Fibroblast of the aortic adventitia (primary cell): ENCODE results near the gene NMS. TPM values are rescaled to one million over a fixed set of nuclear protein-coding genes. Genes with fewer than 3 reads are reported as not detected.

ENCODE experiments used
- DNase-seq: peaks from one replicate; pipeline ENCODE4 v3.0.0-alpha.2; 2010; ENCODE audit warnings: low read depth
- H3K4me3 ChIP-seq: 2 replicates; pipeline ENCODE4 v1.5.1; 2011; ENCODE audit warnings: low read depth, mild to moderate bottlenecking, control low read depth, low read length, moderate library complexity
- total RNA-seq: library from RNA; depleted of rRNA; stranded (reverse); fragments of >200 nt; gene quantifications from 2 replicates; pipeline ENCODE4 v1.2.3, GENCODE V29; 2012; ENCODE audit warnings: low replicate concordance
- TF ChIP-seq, protein P1 (sequence below): IDR thresholded peaks from 2 replicates; pipeline ENCODE4 v1.5.1; 2011; ENCODE audit warnings: mild to moderate bottlenecking, low read length, control low read depth, inconsistent platforms; ENCODE audit not compliant: insufficient read depth

Gene NMS
- total RNA-seq, 1 donor: not detected

DNA sequence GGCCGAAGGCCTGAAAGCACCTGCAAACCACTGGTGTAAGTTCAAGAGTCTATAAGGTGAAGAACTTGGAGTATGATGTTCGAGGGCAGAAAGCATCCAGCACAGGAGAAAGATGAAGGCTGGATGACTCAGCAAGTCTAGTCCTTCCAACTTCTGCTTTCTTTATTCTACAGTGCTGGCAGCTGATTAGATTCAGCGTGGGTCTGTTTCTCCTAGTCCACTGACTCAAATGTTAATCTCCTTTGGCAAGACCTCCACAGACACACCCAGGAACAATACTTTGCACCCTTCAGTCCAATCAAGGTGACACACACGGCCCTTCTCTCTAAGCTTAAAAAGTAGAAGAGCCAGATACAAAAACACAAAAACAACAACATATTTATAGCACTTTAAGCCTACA, 43.4 kb downstream of the NMS start:
- H3K4me3 ChIP-seq: no peak overlapping the region
- TF ChIP-seq, protein P1, sequence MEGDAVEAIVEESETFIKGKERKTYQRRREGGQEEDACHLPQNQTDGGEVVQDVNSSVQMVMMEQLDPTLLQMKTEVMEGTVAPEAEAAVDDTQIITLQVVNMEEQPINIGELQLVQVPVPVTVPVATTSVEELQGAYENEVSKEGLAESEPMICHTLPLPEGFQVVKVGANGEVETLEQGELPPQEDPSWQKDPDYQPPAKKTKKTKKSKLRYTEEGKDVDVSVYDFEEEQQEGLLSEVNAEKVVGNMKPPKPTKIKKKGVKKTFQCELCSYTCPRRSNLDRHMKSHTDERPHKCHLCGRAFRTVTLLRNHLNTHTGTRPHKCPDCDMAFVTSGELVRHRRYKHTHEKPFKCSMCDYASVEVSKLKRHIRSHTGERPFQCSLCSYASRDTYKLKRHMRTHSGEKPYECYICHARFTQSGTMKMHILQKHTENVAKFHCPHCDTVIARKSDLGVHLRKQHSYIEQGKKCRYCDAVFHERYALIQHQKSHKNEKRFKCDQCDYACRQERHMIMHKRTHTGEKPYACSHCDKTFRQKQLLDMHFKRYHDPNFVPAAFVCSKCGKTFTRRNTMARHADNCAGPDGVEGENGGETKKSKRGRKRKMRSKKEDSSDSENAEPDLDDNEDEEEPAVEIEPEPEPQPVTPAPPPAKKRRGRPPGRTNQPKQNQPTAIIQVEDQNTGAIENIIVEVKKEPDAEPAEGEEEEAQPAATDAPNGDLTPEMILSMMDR: no peak
- peak; percentile 49 for DNase-seq

DNA sequence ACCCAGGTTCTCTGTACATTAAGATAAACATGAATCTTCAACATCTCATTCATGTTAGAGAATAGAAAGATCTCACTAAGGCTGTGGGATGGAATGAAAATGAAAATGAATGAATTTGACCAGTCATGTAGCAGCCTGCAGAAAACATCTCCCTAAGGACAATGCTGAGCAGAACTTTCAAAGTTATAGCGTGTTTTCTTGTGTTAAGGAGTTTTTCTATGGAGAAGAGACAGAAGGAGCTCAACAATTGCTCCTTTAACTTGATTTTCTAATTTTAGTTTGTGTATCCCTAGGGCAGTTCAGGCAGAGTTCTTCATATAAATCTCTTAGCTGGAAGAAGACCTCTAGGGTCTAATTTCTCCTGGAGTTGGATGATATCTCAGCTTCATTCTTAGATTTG, 47.3 kb downstream of the NMS start:
- TF ChIP-seq, protein P1: no peak
- DNase-seq: no peak
- no peak overlapping the region for H3K4me3 ChIP-seq

DNA sequence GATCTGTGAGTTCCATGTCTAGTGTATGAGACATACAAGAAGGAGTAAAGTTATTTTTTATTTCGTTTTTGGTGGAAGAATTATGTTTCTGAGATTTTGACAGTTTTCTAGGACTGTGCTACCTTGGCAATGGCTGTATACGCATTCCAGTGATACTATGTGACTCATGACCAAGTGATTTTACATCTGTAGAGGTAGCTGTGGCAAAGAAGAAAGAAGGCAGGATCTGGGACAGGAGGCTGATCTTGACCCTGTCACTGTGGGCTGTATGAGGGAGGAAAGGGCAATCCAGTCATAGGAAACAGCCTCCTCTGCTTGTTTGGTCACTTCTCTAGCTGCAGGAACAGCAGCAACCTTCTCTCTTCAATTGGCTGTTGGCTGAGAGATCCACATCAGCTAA, 48.5 kb downstream of the NMS start:
- H3K4me3 ChIP-seq: no peak overlapping the region
- TF ChIP-seq, protein P1: no peak
- DNase-seq: no peak

DNA sequence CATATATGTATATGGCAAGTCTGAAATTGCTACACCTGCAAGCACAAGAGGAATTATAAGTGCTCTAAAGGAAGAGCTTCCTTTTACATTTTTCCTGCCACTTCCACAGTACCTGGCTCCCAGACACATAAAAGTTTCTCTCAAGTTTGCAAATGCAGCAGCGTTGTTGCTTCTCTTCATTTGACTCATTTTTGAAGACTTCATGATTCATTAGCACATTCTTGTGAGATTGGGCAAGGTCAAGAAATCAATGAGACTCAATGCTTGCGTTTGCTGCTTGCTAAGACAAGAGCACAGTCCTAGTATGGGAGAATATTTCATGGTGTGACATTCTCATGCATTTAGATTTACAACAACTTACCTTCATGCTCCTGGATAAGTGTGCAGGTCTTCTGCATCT, 49.9 kb downstream of the NMS start:
- DNase-seq: no peak
- no peak overlapping the region for H3K4me3 ChIP-seq
- TF ChIP-seq, protein P1: no peak

DNA sequence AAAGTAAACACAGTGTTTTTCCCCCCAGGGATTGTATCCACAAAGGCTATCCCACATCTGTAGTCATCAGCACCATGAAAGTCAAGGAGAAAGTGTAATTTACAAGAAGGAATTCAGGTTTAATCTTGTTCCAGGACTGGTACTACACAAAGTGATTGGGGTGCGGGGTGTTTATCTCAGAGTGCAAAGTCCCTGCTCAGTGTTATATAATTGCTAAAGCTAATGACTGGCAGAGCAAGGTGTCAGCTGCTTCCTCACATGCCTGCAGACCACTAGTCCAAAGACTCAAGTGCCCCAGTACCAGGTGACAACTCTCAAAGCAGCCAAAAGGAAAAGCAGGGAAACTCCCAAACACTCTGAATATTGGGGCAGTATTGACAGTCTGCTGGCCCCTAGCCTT, 52.1 kb downstream of the NMS start:
- TF ChIP-seq, protein P1: no peak
- H3K4me3 ChIP-seq: no peak overlapping the region
- no peak for DNase-seq

DNA sequence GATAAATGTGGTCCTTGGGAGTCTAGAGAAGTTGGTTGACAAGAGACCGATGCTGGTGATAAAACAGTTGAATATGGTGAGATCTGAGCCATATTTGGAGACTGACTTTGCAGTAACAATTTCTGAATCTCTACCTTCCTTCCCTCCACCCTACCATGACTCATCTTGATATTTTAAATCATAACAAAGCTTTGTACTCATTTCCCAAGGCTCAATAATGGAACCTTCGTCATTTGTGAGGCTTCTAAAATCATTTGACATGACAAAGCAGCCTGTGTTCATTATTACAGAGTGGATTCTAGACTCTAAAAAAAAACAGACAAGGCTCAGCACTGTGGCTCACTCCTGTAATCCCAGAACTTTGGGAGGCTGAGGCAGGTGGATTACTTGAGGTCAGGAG, 54.0 kb downstream of the NMS start:
- DNase-seq: peak; percentile 37
- TF ChIP-seq, protein P1: no peak
- no peak overlapping the region for H3K4me3 ChIP-seq

DNA sequence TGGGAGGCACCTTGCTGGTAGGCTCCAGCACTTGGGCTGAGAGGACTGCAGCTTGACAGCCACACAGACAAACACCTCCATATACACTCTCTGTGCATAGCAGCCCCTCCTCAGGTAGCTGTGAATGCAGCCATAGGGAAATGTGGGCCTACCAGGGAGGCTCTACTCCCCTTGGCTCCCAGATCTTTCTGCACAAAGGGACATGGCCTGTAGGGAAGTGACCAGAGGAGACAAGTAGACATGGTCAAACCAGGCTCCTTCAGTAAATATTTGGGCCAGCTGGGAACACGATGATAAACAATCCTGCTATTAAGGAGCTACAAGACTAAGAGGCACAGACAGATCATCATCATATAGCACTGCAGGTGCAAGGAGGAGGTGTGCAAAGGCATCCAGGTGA, 56.6 kb downstream of the NMS start:
- TF ChIP-seq, protein P1: no peak
- H3K4me3 ChIP-seq: no peak overlapping the region
- no peak for DNase-seq
